Measurements from ENCODE around the gene ZFR2.

ZFR2 gene

GRCh38 chr19:3785938-3786824, 82.7 kb downstream of the ZFR2 start, which contains the start of gene MATK:
Gene MATK (minus strand): TSS chr19:3786381. CDS start chr19:3785135, 1,246 bp downstream.
- DNase-seq: peak; percentile 32

- no peak for DNase-seq
These were observed 83.3 kb downstream of the ZFR2 start for GRCh38 chr19:3785451-3785937.

GRCh38 chr19:3784607-3785450, 84.0 kb downstream of the ZFR2 start:
- no peak for DNase-seq

- DNase-seq: no peak
These were observed 84.9 kb downstream of the ZFR2 start for GRCh38 chr19:3783660-3784584.

- no peak for DNase-seq
These were observed 85.9 kb downstream of the ZFR2 start for GRCh38 chr19:3782903-3783302.

GRCh38 chr19:3782330-3782729, 86.5 kb downstream of the ZFR2 start:
- DNase-seq: no peak

- no peak for DNase-seq
These were observed 87.2 kb downstream of the ZFR2 start for GRCh38 chr19:3781603-3782002.

GRCh38 chr19:3780786-3781304, 88.0 kb downstream of the ZFR2 start:
- no peak for DNase-seq

- no peak for DNase-seq
These were observed 89.7 kb downstream of the ZFR2 start for GRCh38 chr19:3778899-3779723.

GRCh38 chr19:3778104-3778867, 90.6 kb downstream of the ZFR2 start:
- DNase-seq: no peak

- DNase-seq: no peak
These were observed 92.3 kb downstream of the ZFR2 start for GRCh38 chr19:3776479-3777040.

- no peak for DNase-seq
These were observed 93.0 kb downstream of the ZFR2 start for GRCh38 chr19:3775831-3776230.

GRCh38 chr19:3775374-3775711, 93.5 kb downstream of the ZFR2 start:
- DNase-seq: no peak

- DNase-seq: no peak
These were observed 94.0 kb downstream of the ZFR2 start for GRCh38 chr19:3774621-3775373.

- DNase-seq: no peak
These were observed 94.9 kb downstream of the ZFR2 start for GRCh38 chr19:3773814-3774515.

- no peak for DNase-seq
These were observed 96.9 kb downstream of the ZFR2 start, which contains the start of gene RAX2 for GRCh38 chr19:3771906-3772455. Gene RAX2 (minus strand): TSS chr19:3772228. CDS start chr19:3771742, 486 bp downstream.

GRCh38 chr19:3771000-3771905, 97.6 kb downstream of the ZFR2 start:
- no peak for DNase-seq
